NCI-H2196 treated with DMSO at 0.1 percent for 48 hours (cell line): ENCODE measurements around the gene MALT1.
"Not testable (repeated sequence)": the region's sequence is repeated elsewhere in the genome, so short reads cannot be mapped to it uniquely, and the experiment has no call there.

Source experiments
- DNase-seq: peaks from one replicate; lab custom pipeline; 2025; ENCODE audit not compliant: unreplicated experiment; lab: John Stamatoyannopoulos, UW

MALT1 gene

GRCh38 chr18:58671111-58671631, at the start of gene MALT1:
Gene MALT1, plus strand, starts transcription at chr18:58671465. Its CDS starts 179 bp downstream, at chr18:58671644.
- DNase-seq: peak; percentile 88

- DNase-seq: no peak
Measured at GRCh38 chr18:58624011-58624410, 47.3 kb upstream of the MALT1 start.

GRCh38 chr18:58625839-58626238, 45.4 kb upstream of the MALT1 start:
- DNase-seq: no peak

- no peak for DNase-seq
Measured at GRCh38 chr18:58630071-58630470, 41.2 kb upstream of the MALT1 start.

- DNase-seq: no peak
Measured at GRCh38 chr18:58631301-58631700, 40.0 kb upstream of the MALT1 start.

- DNase-seq: no peak
Measured at GRCh38 chr18:58632552-58632951, 38.7 kb upstream of the MALT1 start.

- DNase-seq: no peak
Measured at GRCh38 chr18:58633874-58634273, 37.4 kb upstream of the MALT1 start.

- no peak for DNase-seq
Measured at GRCh38 chr18:58635891-58636290, 35.4 kb upstream of the MALT1 start.

- no peak for DNase-seq
Measured at GRCh38 chr18:58637197-58637596, 34.1 kb upstream of the MALT1 start.

GRCh38 chr18:58637946-58638345, 33.3 kb upstream of the MALT1 start:
- DNase-seq: no peak

- DNase-seq: no peak
Measured at GRCh38 chr18:58638441-58638840, 32.8 kb upstream of the MALT1 start.

- DNase-seq: no peak
Measured at GRCh38 chr18:58639237-58639636, 32.0 kb upstream of the MALT1 start.

GRCh38 chr18:58639751-58640427, 31.4 kb upstream of the MALT1 start:
- DNase-seq: no peak

- DNase-seq: no peak
Measured at GRCh38 chr18:58640428-58640805, 30.8 kb upstream of the MALT1 start.

GRCh38 chr18:58640891-58641610, 30.2 kb upstream of the MALT1 start:
- DNase-seq: no peak

GRCh38 chr18:58643557-58643956, 27.7 kb upstream of the MALT1 start:
- DNase-seq: not testable (repeated sequence)

- DNase-seq: no peak
Measured at GRCh38 chr18:58645398-58645797, 25.9 kb upstream of the MALT1 start.

- no peak for DNase-seq
Measured at GRCh38 chr18:58646334-58646862, 24.9 kb upstream of the MALT1 start.

- DNase-seq: no peak
Measured at GRCh38 chr18:58649966-58650816, 21.1 kb upstream of the MALT1 start.

- not testable (repeated sequence) for DNase-seq
Measured at GRCh38 chr18:58650830-58651229, 20.4 kb upstream of the MALT1 start.

- DNase-seq: not testable (repeated sequence)
Measured at GRCh38 chr18:58653144-58653722, 18.0 kb upstream of the MALT1 start.
